Hepatocyte (in vitro differentiated cells): ENCODE measurements around the gene CCL23. TPM values are rescaled to one million over a fixed set of nuclear protein-coding genes. Genes with fewer than 3 reads are reported as not detected.

Source experiments
- DNase-seq: peaks from one replicate; pipeline ENCODE4 v3.0.0-alpha.2; 2016; ENCODE audit warnings: low spot score
- H2AFZ ChIP-seq: fragments of 200-600 bp; sonication (generic); 2 replicates; pipeline ENCODE4 v1.6.0; 2016; ENCODE audit warnings: antibody characterized with exemption, mild to moderate bottlenecking
- H3K27ac ChIP-seq: fragments of 200-600 bp; sonication (generic); 2 replicates; pipeline ENCODE4 v1.5.1; 2016; ENCODE audit warnings: mild to moderate bottlenecking
- H3K27me3 ChIP-seq: fragments of 200-600 bp; sonication (generic); 2 replicates; pipeline ENCODE4 v1.6.1; 2016
- H3K36me3 ChIP-seq: fragments of 200-600 bp; sonication (generic); replicated peaks from 2 replicates; pipeline ENCODE4 v1.5.1; 2016; ENCODE audit warnings: low read depth; ENCODE audit not compliant: insufficient read depth
- H3K4me1 ChIP-seq: fragments of 200-600 bp; sonication (generic); 2 replicates; pipeline ENCODE4 v1.5.1; 2016; ENCODE audit warnings: mild to moderate bottlenecking, moderate library complexity; ENCODE audit not compliant: insufficient read depth
- H3K4me2 ChIP-seq: fragments of 200-600 bp; sonication (generic); 2 replicates; pipeline ENCODE4 v1.6.0; 2016
- H3K4me3 ChIP-seq: fragments of 200-600 bp; sonication (generic); 2 replicates; pipeline ENCODE4 v1.5.1; 2016; ENCODE audit warnings: mild to moderate bottlenecking
- H3K79me2 ChIP-seq: fragments of 200-600 bp; sonication (generic); 2 replicates; pipeline ENCODE4 v1.6.0; 2017; ENCODE audit warnings: mild to moderate bottlenecking
- H3K9me2 ChIP-seq: fragments of 200-600 bp; sonication (generic); replicated peaks from 2 replicates; pipeline ENCODE4 v1.6.0; 2017; ENCODE audit warnings: mild to moderate bottlenecking; ENCODE audit not compliant: insufficient read depth
- H3K9me3 ChIP-seq: fragments of 200-600 bp; sonication (generic); 2 replicates; pipeline ENCODE4 v1.5.1; 2016; ENCODE audit warnings: low read depth, mild to moderate bottlenecking
- H4K20me1 ChIP-seq: fragments of 200-600 bp; sonication (generic); 2 replicates; pipeline ENCODE4 v1.6.0; 2016; ENCODE audit warnings: mild to moderate bottlenecking; ENCODE audit not compliant: insufficient read depth, poor library complexity, severe bottlenecking
- EZH2 ChIP-seq: fragments of 200-600 bp; sonication (generic); IDR thresholded peaks from 2 replicates; pipeline ENCODE4 v1.6.1; 2016; ENCODE audit warnings: antibody characterized with exemption, mild to moderate bottlenecking, borderline replicate concordance
- EZH2phosphoT487 ChIP-seq: fragments of 200-600 bp; sonication (generic); IDR thresholded peaks from one replicate; pipeline ENCODE4 v1.6.1; 2018; ENCODE audit warnings: antibody characterized with exemption, mild to moderate bottlenecking, low read depth, moderate library complexity; ENCODE audit not compliant: unreplicated experiment, severe bottlenecking
- WGBS: methylation state at CpG from one replicate; pipeline ENCODE4 v1.1.6; 2016; ENCODE audit warnings: low lambda C conversion rate; ENCODE audit errors: missing lambda C conversion rate; 5-methylcytosine and 5-hydroxymethylcytosine counted together
- polyA plus RNA-seq: library from polyadenylated mRNA; unstranded; fragments of >200 nt; fragmentation: Nextera tagmentation; extraction: Ambion mirVana; gene quantifications from 2 replicates; pipeline ENCODE4 v1.2.1, GENCODE V29; 2016
- total RNA-seq: library from RNA; depleted of rRNA; stranded (reverse); fragments of >200 nt; gene quantifications from 2 replicates; pipeline ENCODE4 v1.2.3, GENCODE V29; 2014
- TF ChIP-seq, protein P1 (sequence below): fragments of 200-600 bp; sonication (generic); IDR thresholded peaks from 2 replicates; pipeline ENCODE4 v1.5.1; 2016; ENCODE audit warnings: antibody characterized with exemption, mild to moderate bottlenecking; ENCODE audit not compliant: poor library complexity

The CCL23 gene
- total RNA-seq = not detected in 2 replicates
- not detected in 2 replicates for polyA plus RNA-seq

- Histone ChIP-seq H3K27me3 (peaks cover 14% of the 10 kb centered on the region), H3K27ac (no peak within 1 kb of the TSS), H3K36me3 (no peaks in the 10 kb centered on the region), H3K79me2 (no peaks in the 10 kb centered on the region), H3K9me3 (no peaks in the 10 kb centered on the region), H4K20me1 (no peaks in the 10 kb centered on the region), H3K4me3 (no peak within 1 kb of the TSS), H2AFZ (no peak within 1 kb of the TSS), H3K4me1 (no peaks in the 10 kb centered on the region), H3K9me2 (no peaks in the 10 kb centered on the region), H3K4me2 (no peak within 1 kb of the TSS)
- DNase-seq = no peak
- TF ChIP-seq, protein P1, sequence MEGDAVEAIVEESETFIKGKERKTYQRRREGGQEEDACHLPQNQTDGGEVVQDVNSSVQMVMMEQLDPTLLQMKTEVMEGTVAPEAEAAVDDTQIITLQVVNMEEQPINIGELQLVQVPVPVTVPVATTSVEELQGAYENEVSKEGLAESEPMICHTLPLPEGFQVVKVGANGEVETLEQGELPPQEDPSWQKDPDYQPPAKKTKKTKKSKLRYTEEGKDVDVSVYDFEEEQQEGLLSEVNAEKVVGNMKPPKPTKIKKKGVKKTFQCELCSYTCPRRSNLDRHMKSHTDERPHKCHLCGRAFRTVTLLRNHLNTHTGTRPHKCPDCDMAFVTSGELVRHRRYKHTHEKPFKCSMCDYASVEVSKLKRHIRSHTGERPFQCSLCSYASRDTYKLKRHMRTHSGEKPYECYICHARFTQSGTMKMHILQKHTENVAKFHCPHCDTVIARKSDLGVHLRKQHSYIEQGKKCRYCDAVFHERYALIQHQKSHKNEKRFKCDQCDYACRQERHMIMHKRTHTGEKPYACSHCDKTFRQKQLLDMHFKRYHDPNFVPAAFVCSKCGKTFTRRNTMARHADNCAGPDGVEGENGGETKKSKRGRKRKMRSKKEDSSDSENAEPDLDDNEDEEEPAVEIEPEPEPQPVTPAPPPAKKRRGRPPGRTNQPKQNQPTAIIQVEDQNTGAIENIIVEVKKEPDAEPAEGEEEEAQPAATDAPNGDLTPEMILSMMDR = no peak
- TF ChIP-seq EZH2 = no peak
- no peak for TF ChIP-seq EZH2phosphoT487
- WGBS = 77% methylated on average over 6 of the region's 6 CpGs
Observed at GRCh38 chr17:36017799-36018198, at the start of gene CCL23. CCL23 (minus strand) TSS chr17:36017972; CDS start chr17:36017897, 75 bp downstream.

DNA sequence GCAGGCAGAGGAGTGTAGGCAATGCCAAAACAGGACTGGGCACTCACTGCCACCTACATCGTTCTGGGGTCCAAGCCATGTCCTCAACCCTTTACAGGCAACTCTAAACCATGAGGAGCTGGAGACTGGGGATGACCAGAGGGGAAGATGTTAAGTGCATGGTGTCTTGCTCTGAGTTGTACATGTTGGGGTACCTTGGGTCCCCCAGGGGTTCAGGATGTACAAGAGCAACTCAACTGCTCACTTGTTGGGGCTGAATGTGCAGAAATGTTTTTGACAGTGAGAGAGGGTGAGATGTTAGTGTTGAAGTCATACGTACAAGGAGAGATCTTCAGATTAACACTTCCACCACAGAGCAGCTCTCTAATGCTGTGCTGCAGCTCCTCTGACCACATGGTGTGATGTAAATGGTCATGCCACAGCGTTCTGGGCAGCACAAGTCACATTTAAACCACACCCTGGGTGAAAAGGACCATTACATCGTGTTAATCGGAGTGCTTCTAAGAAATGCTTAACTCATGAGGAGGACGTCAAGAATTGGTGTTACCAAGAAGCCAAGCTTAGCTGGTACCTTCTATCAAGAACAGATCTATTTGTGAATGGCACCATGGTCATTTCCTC lies 48.7 kb upstream of the CCL23 start:
- no peak overlapping the region for H2AFZ ChIP-seq
- 88% methylated on average over 6 of the region's 6 CpGs for WGBS
- no peak overlapping the region for H3K4me3 ChIP-seq
- H3K9me3 ChIP-seq = no peaks in the 10 kb centered on the region
- H3K27me3 ChIP-seq = no peaks in the 10 kb centered on the region
- H3K9me2 ChIP-seq = no peaks in the 10 kb centered on the region
- no peak overlapping the region for H3K4me2 ChIP-seq
- H3K27ac ChIP-seq = no peak overlapping the region
- H4K20me1 ChIP-seq = no peaks in the 10 kb centered on the region
- TF ChIP-seq, protein P1 = no peak
- TF ChIP-seq EZH2 = no peak
- TF ChIP-seq EZH2phosphoT487 = no peak
- DNase-seq = no peak
- H3K36me3 ChIP-seq = no peaks in the 10 kb centered on the region
- no peaks in the 10 kb centered on the region for H3K79me2 ChIP-seq
- H3K4me1 ChIP-seq = no peaks in the 10 kb centered on the region

DNA sequence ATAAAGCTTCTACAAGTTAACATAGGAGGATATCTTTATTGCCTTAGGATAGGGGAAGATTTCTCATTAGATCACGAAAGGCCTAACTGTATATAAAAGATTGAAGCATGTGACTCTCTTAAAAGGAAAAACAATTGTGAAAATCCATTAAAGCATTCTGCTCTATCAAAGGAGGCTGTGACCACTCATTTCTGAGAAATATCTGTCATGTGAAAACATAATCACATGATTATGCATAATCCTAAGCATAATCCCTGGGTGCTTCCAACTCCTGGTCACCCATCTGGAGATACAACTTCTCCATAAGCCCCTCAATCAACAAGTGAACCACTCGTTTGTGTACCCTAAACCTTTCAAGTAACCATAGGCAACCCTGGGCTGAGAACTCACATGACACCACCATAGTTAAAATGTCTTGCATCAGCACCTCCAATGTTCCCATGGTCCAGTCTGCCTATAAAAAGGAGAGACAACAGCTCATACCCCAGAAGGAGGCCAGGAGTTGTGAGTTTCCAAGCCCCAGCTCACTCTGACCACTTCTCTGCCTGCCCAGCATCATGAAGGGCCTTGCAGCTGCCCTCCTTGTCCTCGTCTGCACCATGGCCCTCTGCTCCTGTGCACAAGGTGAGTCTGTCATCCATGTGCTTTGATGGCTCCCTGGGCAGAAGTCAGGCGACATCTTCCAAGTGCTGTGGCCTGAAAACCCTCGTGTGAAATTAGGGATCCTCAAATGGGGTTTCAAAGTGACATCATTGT lies 46.2 kb upstream of the CCL23 start, which contains the start of gene CCL18:
TSS of gene CCL18 (plus strand) at position 487 of the 756 bp plus-strand sequence. CDS start at position 558, 71 bp downstream.
- TF ChIP-seq EZH2 (no peak), EZH2phosphoT487 (no peak)
- TF ChIP-seq, protein P1 = no peak
- H3K4me2 ChIP-seq = no peak within 1 kb of the TSS
- H3K79me2 ChIP-seq = no peaks in the 10 kb centered on the region
- no peak within 1 kb of the TSS for H2AFZ ChIP-seq
- H3K4me3 ChIP-seq = no peak within 1 kb of the TSS
- H3K27me3 ChIP-seq = no peaks in the 10 kb centered on the region
- no peaks in the 10 kb centered on the region for H4K20me1 ChIP-seq
- no peaks in the 10 kb centered on the region for H3K36me3 ChIP-seq
- H3K9me3 ChIP-seq = no peaks in the 10 kb centered on the region
- no peaks in the 10 kb centered on the region for H3K9me2 ChIP-seq
- no peaks in the 10 kb centered on the region for H3K4me1 ChIP-seq
- DNase-seq = no peak
- 76% methylated on average over 5 of the region's 5 CpGs for WGBS
- H3K27ac ChIP-seq = no peak within 1 kb of the TSS
